GM21381 (cell line): Measurements from ENCODE around the gene FNBP1L.

Source experiments
- ATAC-seq: cut with Tn5 transposase; IDR thresholded peaks from one replicate; pipeline ENCODE4 v1.9.1; 2021; ENCODE audit warnings: mild to moderate bottlenecking, moderate library complexity; ENCODE audit not compliant: unreplicated experiment

FNBP1L gene

GRCh38 chr1:93483606-93484005 lies 35.7 kb downstream of the FNBP1L start:
- ATAC-seq = no peak

GRCh38 chr1:93488207-93488606 lies 40.3 kb downstream of the FNBP1L start:
- no peak for ATAC-seq

GRCh38 chr1:93489756-93490155 lies 41.8 kb downstream of the FNBP1L start:
- ATAC-seq = no peak

GRCh38 chr1:93490357-93490756 lies 42.4 kb downstream of the FNBP1L start:
- ATAC-seq = no peak

- no peak for ATAC-seq
Measured at GRCh38 chr1:93495911-93496310, 48.0 kb downstream of the FNBP1L start.

GRCh38 chr1:93496520-93496919 lies 48.6 kb downstream of the FNBP1L start:
- no peak for ATAC-seq

GRCh38 chr1:93499075-93499474 lies 51.2 kb downstream of the FNBP1L start:
- no peak for ATAC-seq

- no peak for ATAC-seq
Measured at GRCh38 chr1:93499533-93499932, 51.6 kb downstream of the FNBP1L start.

- no peak for ATAC-seq
Measured at GRCh38 chr1:93500275-93500674, 52.4 kb downstream of the FNBP1L start.

- ATAC-seq = no peak
Measured at GRCh38 chr1:93501399-93501798, 53.5 kb downstream of the FNBP1L start.

GRCh38 chr1:93501829-93502369 lies 54.0 kb downstream of the FNBP1L start:
- no peak for ATAC-seq

- ATAC-seq = no peak
Measured at GRCh38 chr1:93502571-93502970, 54.7 kb downstream of the FNBP1L start.

- ATAC-seq = no peak
Measured at GRCh38 chr1:93503163-93503562, 55.2 kb downstream of the FNBP1L start.

GRCh38 chr1:93503816-93504215 lies 55.9 kb downstream of the FNBP1L start:
- ATAC-seq = no peak

GRCh38 chr1:93504247-93505033 lies 56.5 kb downstream of the FNBP1L start:
- no peak for ATAC-seq

- no peak for ATAC-seq
Measured at GRCh38 chr1:93506126-93506525, 58.2 kb downstream of the FNBP1L start.

- no peak for ATAC-seq
Measured at GRCh38 chr1:93516164-93516563, 68.2 kb downstream of the FNBP1L start.

GRCh38 chr1:93518516-93518915 lies 70.6 kb downstream of the FNBP1L start:
- no peak for ATAC-seq

- ATAC-seq = no peak
Measured at GRCh38 chr1:93519199-93519829, 71.4 kb downstream of the FNBP1L start.

- ATAC-seq = no peak
Measured at GRCh38 chr1:93521618-93522017, 73.7 kb downstream of the FNBP1L start.

- ATAC-seq = no peak
Measured at GRCh38 chr1:93522721-93523120, 74.8 kb downstream of the FNBP1L start.

GRCh38 chr1:93525431-93525830 lies 77.5 kb downstream of the FNBP1L start:
- no peak for ATAC-seq
